ENCODE data around the gene DAZL. TPM values are rescaled to one million over a fixed set of nuclear protein-coding genes. Genes with fewer than 3 reads are reported as not detected.

Gene DAZL
- total and polyA plus RNA-seq, 10 of the 15 experiments (the other 5 are each of a cell fraction or from before 2014, with no cell fraction given) = 0.04 to 0.48 (median 0.13) TPM; not detected in 1

DNA sequence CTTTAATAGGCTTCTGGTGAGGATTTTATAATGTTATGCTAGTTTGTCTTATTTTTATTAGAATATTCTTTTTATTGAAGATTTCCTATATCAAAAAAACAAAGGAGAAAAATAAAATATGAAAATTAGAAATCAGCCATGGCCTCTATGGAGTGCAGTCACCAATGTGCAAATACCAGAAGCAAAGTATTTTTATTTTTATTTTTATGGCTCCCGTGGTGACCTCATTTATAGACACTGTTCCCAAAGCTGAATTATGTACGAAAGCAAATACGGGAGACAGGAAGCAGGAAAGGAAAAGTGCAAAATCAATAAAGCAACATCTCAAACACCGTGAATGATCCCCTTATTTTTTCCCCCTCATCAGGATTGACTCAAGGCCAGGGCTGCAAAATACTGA, 35.1 kb downstream of the DAZL start:
- Histone ChIP-seq H3K79me2 (ENCODE audit: control insufficient read depth, insufficient read depth, low read length) (no peaks in the 10 kb centered on the region), H3K4me1 (ENCODE audit: control insufficient read depth, insufficient read depth, low read length) (no peaks in the 10 kb centered on the region), H4K20me1 (ENCODE audit: control insufficient read depth, insufficient read depth) (no peaks in the 10 kb centered on the region), H3K27me3 (replicated peaks in 1 of 2; ENCODE audit: control insufficient read depth in 2 of 2, insufficient read depth in 2 of 2, low read length in 1 of 2) (no peaks in the 10 kb centered on the region), H3K27ac (ENCODE audit: control insufficient read depth, insufficient read depth) (no peak overlapping the region), H3K36me3 (ENCODE audit: control insufficient read depth in 2 of 2, insufficient read depth in 2 of 2, low read length in 1 of 2) (no peaks in the 10 kb centered on the region), H3K9ac (ENCODE audit: control insufficient read depth, insufficient read depth, low read length) (no peak overlapping the region), H3K4me3 (no peak overlapping the region), H3K4me2 (ENCODE audit: control insufficient read depth, insufficient read depth) (no peak overlapping the region), H2AFZ (ENCODE audit: control insufficient read depth, low read depth, low read length) (no peak overlapping the region), H3K9me3 (replicated peaks; ENCODE audit: control insufficient read depth, insufficient read depth, low read length) (no peaks in the 10 kb centered on the region)
- RAD21 ChIA-PET (ENCODE audit: unreplicated experiment) = no interaction called here
- no peak for FAIRE-seq
- DNase-seq (ENCODE audit: low read depth, low spot score) = no peak
- POLR2A ChIA-PET = no interaction called here
- intact Hi-C loops (cut with micrococcal nuclease; ENCODE audit: unreplicated experiment) (no loop called here), in situ Hi-C loops (cut with MboI) (no loop called here)
- ATAC-seq = no peak
- CTCF ChIA-PET = no interaction called here
- SMC1A ChIA-PET (ENCODE audit: uncharacterized antibody, unreplicated experiment) = no interaction called here
- WGBS (ENCODE audit: insufficient coverage, insufficient replicate concordance, low lambda C conversion rate, missing lambda C conversion rate) = 52% methylated on average over 4 of the region's 4 CpGs
- TF ChIP-seq PML (IDR thresholded peaks at IDR 0.05; ENCODE audit: low read length) (no peak), HCFC1 (IDR thresholded peaks at IDR 0.05; ENCODE audit: low read length) (no peak), SMC3 (IDR thresholded peaks at IDR 0.05; ENCODE audit: borderline replicate concordance, low read length) (no peak), RB1 (IDR thresholded peaks at IDR 0.05; ENCODE audit: borderline replicate concordance) (no peak)
- TF ChIP-seq, protein P1, sequence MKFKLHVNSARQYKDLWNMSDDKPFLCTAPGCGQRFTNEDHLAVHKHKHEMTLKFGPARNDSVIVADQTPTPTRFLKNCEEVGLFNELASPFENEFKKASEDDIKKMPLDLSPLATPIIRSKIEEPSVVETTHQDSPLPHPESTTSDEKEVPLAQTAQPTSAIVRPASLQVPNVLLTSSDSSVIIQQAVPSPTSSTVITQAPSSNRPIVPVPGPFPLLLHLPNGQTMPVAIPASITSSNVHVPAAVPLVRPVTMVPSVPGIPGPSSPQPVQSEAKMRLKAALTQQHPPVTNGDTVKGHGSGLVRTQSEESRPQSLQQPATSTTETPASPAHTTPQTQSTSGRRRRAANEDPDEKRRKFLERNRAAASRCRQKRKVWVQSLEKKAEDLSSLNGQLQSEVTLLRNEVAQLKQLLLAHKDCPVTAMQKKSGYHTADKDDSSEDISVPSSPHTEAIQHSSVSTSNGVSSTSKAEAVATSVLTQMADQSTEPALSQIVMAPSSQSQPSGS (IDR thresholded peaks at IDR 0.05; ENCODE audit: low read length) = no peak
- no TSS peak for BruUV-seq (replicated peaks)

- Histone ChIP-seq H3K79me2 (ENCODE audit: control insufficient read depth, insufficient read depth, low read length) (no peaks in the 10 kb centered on the region), H3K36me3 (ENCODE audit: control insufficient read depth in 2 of 2, insufficient read depth in 2 of 2, low read length in 1 of 2) (no peaks in the 10 kb centered on the region), H2AFZ (ENCODE audit: control insufficient read depth, low read depth, low read length) (no peak overlapping the region), H3K4me3 (no peak overlapping the region), H3K4me1 (ENCODE audit: control insufficient read depth, insufficient read depth, low read length) (no peaks in the 10 kb centered on the region), H3K4me2 (ENCODE audit: control insufficient read depth, insufficient read depth) (no peak overlapping the region), H4K20me1 (ENCODE audit: control insufficient read depth, insufficient read depth) (no peaks in the 10 kb centered on the region), H3K9ac (ENCODE audit: control insufficient read depth, insufficient read depth, low read length) (no peak overlapping the region), H3K27me3 (replicated peaks in 1 of 2; ENCODE audit: control insufficient read depth in 2 of 2, insufficient read depth in 2 of 2, low read length in 1 of 2) (no peaks in the 10 kb centered on the region), H3K9me3 (replicated peaks; ENCODE audit: control insufficient read depth, insufficient read depth, low read length) (no peaks in the 10 kb centered on the region; the same call in 2 of the 3 replicates), H3K27ac (ENCODE audit: control insufficient read depth, insufficient read depth) (no peak overlapping the region)
- POLR2A ChIA-PET = interaction anchor here (0.6 kb wide), 1 partner anchor 301 kb away, joined by 6 read pairs; no protein-coding TSS in a partner anchor
- BruUV-seq (replicated peaks) = no TSS peak
- RAD21 ChIA-PET (ENCODE audit: unreplicated experiment) = no interaction called here
- ATAC-seq (no peak), FAIRE-seq (no peak), DNase-seq (ENCODE audit: low read depth, low spot score) (no peak)
- in situ Hi-C loops (cut with MboI) = no loop called here
- 68% methylated on average over 2 of the region's 2 CpGs for WGBS (ENCODE audit: insufficient coverage, insufficient replicate concordance, low lambda C conversion rate, missing lambda C conversion rate)
- SMC1A ChIA-PET (ENCODE audit: uncharacterized antibody, unreplicated experiment) = interaction anchor here (0.7 to 1.1 kb wide), 3 partner anchors 12 to 29 kb away, joined by 3 to 5 read pairs (median 3); no protein-coding TSS in a partner anchor
- CTCF ChIA-PET = interaction anchor here (1.2 to 1.7 kb wide), 2 partner anchors 278 to 303 kb away, joined by 4 to 5 read pairs; partner anchors contain the start of gene OXNAD1
- intact Hi-C loops (cut with micrococcal nuclease; ENCODE audit: unreplicated experiment) = no loop called here
- no peak for TF ChIP-seq ELK1 (IDR thresholded peaks at IDR 0.05; ENCODE audit: low read depth, low read length)
- TF ChIP-seq YY1 (IDR thresholded peaks at IDR 0.05; ENCODE audit: low read depth, low read length) = no peak
- TF ChIP-seq RFX5 (IDR thresholded peaks at IDR 0.05; ENCODE audit: low read depth, low read length) = no peak
- TF ChIP-seq KAT2A (conservative IDR thresholded peaks at IDR 0.05; ENCODE audit: control insufficient read depth, low read depth, low read length) = no peak
- no peak for TF ChIP-seq ETV6 (conservative IDR thresholded peaks at IDR 0.05 in 1 of 2, IDR thresholded peaks at IDR 0.05 in 1 of 2; ENCODE audit: borderline replicate concordance in 1 of 2, low read depth in 1 of 2)
- TF ChIP-seq, protein P2, sequence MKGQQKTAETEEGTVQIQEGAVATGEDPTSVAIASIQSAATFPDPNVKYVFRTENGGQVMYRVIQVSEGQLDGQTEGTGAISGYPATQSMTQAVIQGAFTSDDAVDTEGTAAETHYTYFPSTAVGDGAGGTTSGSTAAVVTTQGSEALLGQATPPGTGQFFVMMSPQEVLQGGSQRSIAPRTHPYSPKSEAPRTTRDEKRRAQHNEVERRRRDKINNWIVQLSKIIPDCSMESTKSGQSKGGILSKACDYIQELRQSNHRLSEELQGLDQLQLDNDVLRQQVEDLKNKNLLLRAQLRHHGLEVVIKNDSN (IDR thresholded peaks at IDR 0.05; ENCODE audit: borderline replicate concordance, extremely low read length, insufficient read depth, low read depth, low read length) = no peak
- no peak for TF ChIP-seq ZSCAN29 (IDR thresholded peaks at IDR 0.05)
- TF ChIP-seq ZNF217 (IDR thresholded peaks at IDR 0.05) = no peak
- TF ChIP-seq, protein P3, sequence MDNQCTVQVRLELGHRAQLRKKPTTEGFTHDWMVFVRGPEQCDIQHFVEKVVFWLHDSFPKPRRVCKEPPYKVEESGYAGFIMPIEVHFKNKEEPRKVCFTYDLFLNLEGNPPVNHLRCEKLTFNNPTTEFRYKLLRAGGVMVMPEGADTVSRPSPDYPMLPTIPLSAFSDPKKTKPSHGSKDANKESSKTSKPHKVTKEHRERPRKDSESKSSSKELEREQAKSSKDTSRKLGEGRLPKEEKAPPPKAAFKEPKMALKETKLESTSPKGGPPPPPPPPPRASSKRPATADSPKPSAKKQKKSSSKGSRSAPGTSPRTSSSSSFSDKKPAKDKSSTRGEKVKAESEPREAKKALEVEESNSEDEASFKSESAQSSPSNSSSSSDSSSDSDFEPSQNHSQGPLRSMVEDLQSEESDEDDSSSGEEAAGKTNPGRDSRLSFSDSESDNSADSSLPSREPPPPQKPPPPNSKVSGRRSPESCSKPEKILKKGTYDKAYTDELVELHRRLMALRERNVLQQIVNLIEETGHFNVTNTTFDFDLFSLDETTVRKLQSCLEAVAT (IDR thresholded peaks at IDR 0.05) = no peak
Observed at GRCh38 chr3:16568532-16568931, 36.7 kb downstream of the DAZL start.
